Epithelial cell of esophagus (primary cell): ENCODE results near the gene RNF182.

ENCODE experiments used
- DNase-seq: peaks from one replicate; pipeline ENCODE4 v3.0.0; 2010; ENCODE audit warnings: low read depth
- H3K4me3 ChIP-seq: 2 replicates; pipeline ENCODE4 v1.5.1; 2011; ENCODE audit warnings: mild to moderate bottlenecking, low read length, control low read depth
- CTCF ChIP-seq: IDR thresholded peaks from 2 replicates; pipeline ENCODE4 v1.5.1; 2011; ENCODE audit warnings: low read depth, mild to moderate bottlenecking, low read length, control low read depth, inconsistent platforms; ENCODE audit not compliant: insufficient read depth; ENCODE audit errors: missing control alignments

The RNF182 gene

DNA sequence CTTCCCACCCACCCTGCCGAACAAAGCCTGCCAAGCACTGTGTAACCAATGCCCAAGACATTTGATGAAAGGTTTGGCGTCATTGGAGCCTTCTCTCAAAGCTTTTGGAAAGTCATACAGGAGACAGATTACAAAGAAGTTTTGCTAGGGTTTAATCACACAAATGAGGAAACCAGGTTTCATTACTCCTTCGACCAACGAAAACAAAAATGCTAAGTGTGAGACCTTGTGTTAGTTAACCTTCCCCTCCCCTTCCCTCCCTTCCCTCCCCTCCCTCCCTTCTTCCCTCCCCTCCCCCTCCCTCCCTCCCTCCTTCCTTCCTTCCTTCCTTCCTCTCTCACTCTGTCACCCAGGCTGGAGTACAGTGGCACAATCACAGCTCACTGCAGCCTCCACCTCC, 96.7 kb downstream of the RNF182 start:
- no peak for TF ChIP-seq CTCF
- no peak overlapping the region for H3K4me3 ChIP-seq
- no peak for DNase-seq

GRCh38 chr6:14022673-14023072, 97.9 kb downstream of the RNF182 start:
- no peak for TF ChIP-seq CTCF
- H3K4me3 ChIP-seq, result no peak overlapping the region
- no peak for DNase-seq

GRCh38 chr6:14023855-14024254, 99.1 kb downstream of the RNF182 start:
- no peak for DNase-seq
- no peak overlapping the region for H3K4me3 ChIP-seq
- TF ChIP-seq CTCF, result no peak

GRCh38 chr6:14025160-14025559, 100.4 kb downstream of the RNF182 start:
- H3K4me3 ChIP-seq, result no peak overlapping the region
- TF ChIP-seq CTCF, result no peak
- no peak for DNase-seq

GRCh38 chr6:14026831-14027539, 102.2 kb downstream of the RNF182 start:
- H3K4me3 ChIP-seq, result no peak overlapping the region
- no peak for DNase-seq
- TF ChIP-seq CTCF, result no peak

- no peak overlapping the region for H3K4me3 ChIP-seq
- TF ChIP-seq CTCF, result no peak
- no peak for DNase-seq
These were observed 103.9 kb downstream of the RNF182 start for GRCh38 chr6:14028631-14029030.

DNA sequence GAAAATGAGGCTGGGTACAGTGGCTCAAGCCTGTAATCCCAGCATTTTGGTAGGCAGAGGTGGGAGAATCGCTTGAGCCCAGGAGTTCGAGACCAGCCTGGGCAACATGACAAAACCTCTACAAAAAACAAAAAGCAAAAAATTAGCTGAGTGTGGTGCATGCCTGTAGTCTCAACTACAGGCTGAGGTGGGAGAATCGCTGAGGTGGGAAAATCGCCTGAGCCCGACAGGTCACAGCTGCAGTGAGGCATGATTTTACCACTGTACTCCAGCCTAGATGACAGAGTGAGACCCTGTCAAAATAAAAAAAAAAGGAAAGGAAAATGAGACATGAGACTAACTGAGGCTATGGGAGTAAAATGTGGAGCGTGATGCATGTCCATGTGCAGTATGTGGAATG, 104.9 kb downstream of the RNF182 start:
- DNase-seq, result no peak
- TF ChIP-seq CTCF, result no peak
- H3K4me3 ChIP-seq, result no peak overlapping the region
